Embryonic facial prominence (tissue), 1 donor: Measurements from ENCODE around the gene ALS2.

Source experiments
- DNase-seq: peaks from one replicate; pipeline ENCODE4 v3.0.0-alpha.2; 2016; ENCODE audit errors: extremely low spot score

The ALS2 gene

DNA sequence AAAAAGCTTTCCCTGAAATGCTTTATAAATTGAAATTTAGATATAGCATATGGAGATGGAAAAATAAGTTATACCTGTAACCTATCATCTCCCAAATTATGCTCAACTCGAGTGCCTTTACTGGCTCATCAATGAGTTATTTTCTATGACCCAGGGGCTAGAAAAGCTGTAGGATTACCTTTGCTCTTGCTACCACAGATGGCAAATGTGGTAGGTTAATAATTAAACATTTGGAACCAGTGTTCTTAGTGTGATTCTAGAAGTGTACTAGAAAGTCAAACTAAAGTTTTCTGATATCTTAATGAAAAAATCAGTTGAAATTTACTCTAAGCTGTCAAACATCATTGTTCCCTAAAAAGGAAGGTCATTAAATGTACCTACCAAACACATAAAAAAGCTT lies 22.5 kb downstream of the ALS2 start:
- DNase-seq: no peak

DNA sequence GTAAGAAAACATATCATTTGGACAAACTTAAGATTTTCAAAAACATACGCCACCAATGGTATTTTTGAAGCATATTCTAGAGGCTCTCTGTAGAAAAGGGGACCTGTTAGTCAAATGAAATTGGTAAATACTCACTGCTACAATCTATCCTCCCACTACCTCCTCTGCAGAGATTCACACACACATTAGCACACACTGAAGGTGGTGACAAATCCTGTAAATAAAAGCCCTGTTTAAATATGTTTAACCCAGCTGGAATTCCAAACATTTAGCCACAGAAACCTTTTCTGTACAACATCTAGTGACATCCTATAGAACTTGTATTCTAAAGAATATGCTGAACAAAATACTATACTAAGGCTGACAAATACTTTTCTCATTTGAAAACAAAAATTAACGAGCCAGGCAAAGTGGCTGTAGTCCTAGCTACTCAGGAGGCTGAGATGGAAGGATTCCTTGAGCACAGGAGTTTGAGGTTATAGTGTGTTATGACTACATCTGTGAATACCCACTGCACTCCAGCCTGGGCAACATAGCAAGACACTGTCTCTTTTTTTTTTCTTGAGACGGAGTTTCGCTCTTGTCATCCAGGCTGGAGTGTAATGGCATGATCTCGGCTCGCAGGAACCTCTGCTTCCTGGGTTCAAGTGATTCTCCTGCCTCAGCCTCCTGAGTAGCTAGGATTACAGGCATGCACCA lies 25.9 kb downstream of the ALS2 start:
- DNase-seq: no peak

DNA sequence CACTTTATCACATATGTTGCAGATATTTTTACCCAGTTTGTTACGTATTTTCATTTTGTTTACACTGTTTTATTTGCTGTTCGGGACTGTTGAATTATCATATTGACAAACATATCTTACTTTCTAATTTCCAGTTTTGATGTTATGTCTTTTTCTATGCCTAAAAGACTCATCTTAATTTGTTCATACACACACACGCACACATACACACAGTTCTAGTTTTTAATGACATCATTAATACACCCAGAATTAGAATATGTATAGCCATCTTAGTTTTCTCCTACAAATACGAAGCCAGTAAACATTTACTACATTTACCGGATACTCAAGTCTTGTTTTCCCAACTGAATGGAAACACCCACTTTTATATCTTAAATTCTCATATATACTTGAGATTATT lies 29.2 kb downstream of the ALS2 start:
- DNase-seq: no peak

DNA sequence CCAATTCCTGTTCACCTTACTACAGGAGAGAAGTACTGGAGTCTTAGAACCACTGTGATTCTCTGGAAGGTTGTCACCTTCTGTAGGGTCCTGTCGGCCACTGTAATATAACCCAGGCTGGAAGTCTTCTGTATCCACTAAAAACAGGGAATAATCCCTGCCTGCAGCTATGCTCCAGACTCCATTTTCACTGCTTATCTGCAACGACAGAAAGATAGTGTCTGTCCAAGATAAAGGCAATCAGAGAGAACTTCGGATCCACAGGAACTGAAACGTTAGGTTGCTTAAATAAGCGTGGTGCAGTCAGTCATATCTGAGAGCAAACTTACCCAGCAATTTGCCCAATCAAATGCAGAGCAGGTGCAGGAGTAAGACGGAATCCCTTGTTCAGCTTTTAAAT lies 34.2 kb downstream of the ALS2 start:
- DNase-seq: no peak

DNA sequence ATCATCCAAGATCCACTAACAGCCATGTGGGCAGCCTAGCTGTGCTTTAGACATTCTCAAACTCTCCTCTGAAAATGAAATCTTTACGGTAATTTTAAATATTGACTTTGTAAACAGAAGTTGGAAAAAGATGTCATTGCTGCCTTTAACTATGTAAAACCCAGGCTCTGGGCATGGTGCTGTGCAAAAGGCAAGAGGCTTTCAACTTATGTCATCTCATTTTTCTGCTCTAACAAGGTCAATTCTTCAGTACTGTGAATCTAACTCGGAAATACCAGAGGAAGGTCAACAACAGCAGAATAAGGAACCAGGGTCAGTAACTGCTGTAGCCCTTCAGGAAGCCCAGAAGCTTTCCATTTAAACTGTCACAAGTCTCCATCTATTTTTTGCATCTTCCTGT lies 45.2 kb downstream of the ALS2 start:
- no peak for DNase-seq

DNA sequence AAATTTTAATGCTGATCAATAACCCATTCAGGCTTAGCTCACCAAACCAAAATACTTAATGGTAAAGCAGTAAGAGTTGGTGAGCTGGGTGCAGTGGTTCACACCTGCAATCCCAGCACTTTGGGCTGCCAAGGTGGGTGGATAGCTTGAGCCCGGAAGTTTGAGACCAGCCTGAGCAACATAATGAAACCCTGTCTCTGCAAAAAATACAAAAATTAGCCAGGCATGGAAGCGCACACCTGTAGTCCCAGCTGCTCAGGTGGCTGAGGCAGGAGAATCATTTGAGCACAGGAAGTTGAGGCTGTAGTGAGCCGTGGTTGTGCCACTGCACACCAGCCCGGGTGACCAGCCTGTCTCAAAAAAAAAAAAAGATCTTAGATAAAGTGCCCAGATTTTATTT lies 46.6 kb downstream of the ALS2 start:
- DNase-seq: no peak

DNA sequence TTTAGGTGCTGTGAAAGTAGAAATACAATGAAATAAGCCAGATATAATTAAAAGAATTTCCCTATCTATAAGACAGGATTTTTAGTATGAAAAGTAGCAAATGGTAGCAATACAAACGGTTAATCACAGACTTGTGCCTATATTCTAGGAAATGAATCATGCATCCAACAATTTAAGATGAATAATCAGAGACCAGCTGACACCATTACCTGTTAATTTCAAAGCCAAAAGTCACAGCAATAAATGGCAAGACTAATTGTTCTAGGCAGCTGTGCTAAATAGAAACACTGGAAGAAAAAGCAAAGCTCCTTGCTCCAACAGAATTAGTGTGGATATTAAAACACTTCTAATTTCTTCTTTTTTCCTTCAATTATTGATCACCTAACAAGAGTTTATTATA lies 47.2 kb downstream of the ALS2 start:
- DNase-seq: no peak

DNA sequence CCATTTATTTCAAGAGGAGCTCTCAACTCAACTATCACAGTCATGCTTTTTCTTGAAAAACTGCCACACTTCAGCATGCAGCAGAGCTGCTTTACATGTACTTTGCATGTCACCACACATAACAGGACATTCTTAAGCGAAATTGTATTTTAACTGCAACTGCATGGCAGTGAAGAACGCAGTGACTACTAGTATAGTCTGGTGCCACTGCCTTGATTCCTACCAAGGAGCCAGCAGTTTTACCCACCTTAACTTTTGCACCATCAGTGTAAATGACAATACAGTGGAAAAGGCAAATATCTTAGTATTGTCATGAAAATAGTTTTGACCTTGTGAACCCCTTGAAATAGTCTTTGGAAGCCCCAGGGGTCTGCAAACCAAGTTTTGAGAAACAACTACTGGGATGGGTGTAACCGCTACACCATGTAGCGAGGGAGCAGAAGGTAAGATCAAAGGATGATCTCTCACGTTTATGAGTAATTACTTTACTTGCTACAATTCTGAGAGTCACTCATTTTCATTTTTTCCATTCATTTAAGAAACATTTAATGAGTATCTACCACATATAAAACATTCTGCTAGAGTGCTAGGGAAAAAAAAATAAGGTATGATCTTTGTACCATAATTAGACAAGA lies 50.0 kb downstream of the ALS2 start:
- DNase-seq: no peak

DNA sequence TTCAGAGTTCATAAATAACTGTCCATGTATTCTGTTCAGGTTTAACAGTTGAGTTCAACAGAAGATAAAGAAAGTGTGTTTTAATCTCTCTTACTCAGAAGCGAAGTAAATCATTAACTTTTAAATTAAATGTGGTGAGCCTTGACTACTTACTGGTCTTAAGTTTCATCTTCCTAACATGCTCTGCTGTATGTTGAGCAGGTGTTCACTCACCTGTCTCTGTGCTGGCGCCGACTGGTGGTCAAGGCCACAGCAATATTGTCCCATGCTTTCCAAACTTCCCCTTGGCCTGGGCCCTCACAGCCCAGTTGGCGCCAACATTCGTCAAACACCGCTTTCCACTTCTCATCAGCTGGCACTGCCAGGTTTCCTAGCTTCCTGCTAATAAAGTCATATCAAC lies 65.3 kb downstream of the ALS2 start:
- DNase-seq: no peak

DNA sequence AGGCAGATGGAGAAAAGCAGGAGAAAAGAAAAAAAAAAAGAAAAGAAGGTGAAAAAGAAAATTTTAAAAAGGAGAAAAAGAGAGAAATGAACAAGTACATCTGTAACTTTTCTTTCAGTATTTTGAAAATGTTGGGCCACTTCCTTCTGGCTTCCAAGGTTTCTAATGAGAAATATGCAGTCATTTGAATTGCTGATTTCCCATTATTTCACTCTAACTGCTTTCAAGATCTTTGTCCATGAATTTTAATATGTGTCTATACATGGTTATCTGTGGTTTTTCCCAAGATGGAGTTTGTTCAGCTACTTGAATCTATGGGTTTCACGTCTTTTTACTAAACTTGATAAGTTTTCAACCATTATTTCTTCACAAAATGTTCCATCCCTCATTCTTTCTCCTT lies 68.0 kb downstream of the ALS2 start:
- no peak for DNase-seq

DNA sequence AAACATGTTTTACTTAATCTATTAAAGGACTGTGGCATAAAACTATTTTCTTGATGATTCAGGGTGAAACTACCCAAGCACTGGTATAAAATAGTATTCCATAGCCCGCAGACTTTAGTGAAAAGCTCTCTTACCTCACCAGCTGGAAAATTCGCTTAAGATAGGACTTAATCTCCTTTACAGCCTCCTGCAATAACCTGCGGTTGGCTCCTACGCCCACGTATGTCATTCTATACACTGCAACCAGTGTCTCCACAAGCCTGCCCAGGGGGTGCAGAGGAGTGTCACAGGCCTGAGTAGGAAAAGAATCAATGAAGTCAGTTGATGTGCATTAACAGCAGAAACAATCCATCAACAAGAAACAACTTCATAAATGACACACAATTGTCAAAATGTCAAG lies 71.0 kb downstream of the ALS2 start:
- DNase-seq: no peak

DNA sequence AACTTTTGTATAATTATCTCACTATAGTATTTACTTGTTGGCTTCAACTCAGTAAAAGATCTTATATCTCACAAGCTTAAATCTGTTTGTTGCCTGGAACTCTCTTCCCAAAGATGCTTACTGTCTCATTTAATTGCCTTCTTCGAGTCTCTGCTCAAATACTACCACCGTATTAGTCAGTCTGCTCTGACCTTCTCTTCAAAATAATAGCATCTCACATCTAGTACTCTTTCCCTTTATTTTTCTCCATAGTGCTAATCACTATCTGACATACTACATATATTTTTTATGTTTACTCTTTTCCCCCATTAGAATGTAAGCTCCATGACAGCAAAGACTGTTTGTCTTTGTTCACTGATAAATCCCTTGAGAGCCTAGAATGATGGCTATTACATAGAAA lies 71.7 kb downstream of the ALS2 start:
- no peak for DNase-seq

DNA sequence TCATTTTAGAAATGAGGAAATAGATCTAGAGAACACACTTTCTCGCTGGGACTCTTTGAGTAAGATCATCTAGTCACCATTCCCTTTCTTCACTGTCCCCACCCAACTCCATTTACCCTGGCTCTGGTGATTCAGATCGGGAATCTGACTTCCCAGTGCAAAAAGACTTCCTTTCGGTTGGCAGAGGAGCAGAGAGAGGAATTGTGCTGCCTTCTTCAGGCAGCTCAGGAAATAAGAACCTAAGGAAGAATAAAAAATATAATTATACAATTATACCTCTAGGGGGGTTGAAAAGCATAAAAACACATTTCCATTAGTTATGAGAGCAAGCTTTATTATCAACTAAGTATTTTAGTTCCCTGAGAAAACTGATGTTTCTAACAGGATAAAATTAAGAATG lies 73.0 kb downstream of the ALS2 start:
- no peak for DNase-seq

DNA sequence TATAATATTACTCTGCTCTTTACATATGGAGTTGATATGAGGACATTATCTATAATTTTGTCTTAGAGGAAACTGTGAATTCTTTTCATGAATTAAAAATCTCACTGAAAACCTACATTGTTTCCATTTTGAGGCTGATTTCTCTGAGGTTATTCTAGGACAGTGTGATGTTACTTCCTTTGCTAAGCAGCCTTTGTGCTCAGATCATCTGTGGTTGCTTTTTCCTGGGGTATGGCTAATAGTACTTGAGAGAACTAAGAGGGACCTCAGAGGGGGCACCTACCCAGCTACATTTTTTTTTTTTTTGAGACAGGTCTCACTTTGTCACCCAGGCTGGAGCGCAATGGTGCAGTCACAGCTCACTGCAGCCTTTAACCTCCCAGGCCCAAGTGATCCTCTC lies 73.6 kb downstream of the ALS2 start:
- no peak for DNase-seq

DNA sequence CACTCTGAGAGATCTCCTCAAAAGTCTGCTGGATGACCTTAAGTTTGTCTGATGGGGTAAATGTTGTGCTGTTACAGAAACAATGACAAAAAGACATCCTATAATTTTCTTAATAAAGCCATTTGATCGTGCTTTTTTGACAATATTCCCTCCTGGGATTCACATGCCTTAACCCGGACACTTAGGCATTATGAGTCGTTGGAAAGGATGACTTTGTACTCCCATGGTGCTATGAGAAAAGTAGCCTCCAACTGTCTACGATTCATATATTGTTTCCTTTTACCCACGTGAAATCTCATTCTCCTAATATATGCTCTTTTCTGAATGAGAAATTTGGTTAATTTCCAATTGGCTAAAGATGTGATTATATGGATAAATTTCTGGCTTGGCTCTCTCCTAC lies 76.2 kb downstream of the ALS2 start:
- DNase-seq: no peak

DNA sequence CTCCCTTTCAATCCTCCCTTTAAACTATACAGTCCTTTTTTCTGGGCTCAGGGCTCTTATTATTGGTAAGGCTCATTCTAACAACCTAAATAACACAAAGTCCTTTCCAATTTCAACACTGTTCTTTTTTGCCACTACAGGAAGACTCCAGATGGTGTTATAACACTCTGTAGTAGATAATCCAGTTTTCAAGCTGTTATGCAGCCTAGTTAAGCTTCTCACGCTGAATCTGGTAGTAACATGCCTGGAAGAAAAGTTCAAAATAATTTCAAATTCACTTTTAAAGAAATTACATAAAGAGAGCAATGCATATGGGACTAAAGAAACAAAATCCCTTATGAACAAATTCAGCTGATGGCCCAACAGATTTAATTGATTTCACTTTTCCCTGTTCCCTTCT lies 79.1 kb downstream of the ALS2 start:
- DNase-seq: no peak

DNA sequence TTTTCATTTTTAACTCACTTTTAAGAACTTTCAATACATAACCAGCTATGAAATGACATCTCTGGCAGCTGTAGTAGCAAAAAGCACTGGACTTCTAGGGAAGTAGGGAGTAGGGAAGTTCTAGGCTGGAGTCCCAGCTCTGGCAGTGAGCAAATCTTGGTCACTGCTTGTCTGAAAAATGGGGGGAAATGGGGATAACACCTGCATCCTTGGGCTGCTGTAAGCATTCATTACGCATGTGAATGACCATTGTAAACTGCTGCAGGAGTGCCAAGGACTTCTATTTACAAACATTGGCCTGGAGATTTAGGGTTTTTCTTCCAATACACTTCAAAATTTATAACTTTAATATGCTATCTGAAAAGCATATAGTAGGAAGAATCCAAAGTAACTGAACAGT lies 81.3 kb downstream of the ALS2 start:
- no peak for DNase-seq

DNA sequence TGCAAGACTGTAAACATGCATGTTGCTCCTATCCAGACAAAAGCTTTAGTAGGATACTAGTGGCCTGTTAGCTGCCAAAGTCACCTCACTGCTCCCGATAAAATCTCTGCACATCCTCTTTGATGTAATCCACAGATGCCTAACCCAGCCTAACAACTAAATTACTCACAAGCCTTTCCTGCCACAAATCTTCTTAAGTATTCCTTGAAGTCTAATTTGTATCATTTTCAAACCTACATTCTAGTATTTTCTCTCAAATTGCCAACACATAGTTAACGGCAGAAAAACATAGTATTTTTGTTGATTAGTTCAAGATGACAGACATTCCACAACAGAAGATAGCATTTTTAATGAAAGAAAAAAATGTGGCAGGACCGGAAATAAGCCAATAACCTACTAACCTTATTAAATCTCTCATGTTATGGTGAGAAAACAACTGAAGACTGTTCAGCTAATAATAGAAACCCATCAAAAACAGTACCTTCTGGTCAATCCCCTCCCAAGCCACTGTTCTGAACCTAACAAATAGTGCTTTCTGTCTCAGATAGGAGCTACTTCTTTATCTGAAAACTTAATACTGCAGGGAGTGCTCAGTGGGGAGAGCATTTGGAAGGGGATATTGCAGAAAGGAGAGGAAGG lies 82.0 kb downstream of the ALS2 start, which contains the start of gene MPP4:
Gene MPP4, minus strand, starts transcription at position 57 of the 639 bp plus-strand sequence. CDS start 4,690 bp downstream, outside the sequence.
- no peak for DNase-seq

DNA sequence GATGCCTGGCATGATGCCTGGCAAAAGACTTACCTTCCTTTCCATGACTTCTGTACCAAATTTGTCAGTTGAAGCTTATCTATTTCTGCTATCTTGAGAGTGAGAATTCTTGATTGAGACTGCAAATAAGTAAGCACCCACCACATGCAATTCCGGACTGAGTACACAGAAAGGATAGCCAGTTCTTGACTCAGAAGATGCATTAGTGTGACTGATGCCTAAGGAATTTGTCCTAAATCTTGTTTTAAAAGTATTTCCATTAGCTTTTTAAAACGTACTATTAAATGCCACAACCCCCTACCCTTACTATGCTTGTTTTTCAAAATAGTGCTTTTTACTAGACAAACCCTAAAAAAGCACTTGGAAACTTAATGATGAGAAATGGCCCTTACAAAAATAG lies 82.8 kb downstream of the ALS2 start:
- DNase-seq: no peak

DNA sequence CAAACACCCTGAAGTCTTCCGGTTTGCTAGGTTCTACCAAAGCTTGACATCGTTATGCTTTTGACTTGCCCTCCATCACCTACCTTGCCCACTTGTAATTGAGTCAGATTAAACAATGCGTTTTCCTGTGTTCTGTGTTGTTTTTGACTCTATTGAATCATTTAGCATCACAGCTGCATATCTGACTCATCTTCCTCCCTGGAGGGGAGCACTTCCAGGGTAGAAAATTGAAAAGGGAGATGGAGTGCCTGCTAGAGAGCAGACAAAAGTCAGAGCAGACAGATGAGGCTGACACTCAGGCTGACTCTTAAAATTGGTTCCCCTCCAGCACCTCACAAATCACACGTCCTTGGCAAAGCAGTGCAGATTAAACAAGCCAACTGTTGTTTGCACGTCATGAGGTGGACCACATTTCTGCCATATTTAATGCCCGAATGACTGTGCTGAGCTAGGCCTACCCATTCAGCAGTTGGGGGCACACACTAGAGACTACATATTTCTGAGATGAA lies 84.5 kb downstream of the ALS2 start:
- DNase-seq: no peak

DNA sequence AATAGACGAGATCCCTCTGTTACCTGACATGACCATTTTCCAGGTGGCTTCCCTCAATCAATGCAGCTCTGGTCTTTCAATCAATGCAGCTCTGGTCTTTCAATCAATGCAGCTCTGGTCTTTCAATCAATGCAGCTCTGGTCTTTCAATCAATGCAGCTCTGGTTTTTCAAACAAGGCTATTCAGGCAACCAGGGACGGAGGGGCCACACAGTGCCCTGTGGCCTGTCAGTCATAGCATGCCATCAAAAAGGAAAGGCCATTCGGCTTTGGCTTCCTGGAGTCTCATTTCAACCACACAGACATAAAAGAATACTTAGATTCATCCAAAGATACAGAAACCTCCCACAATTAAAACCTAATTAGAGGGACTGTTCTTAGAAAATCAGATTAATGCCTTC lies 95.6 kb downstream of the ALS2 start:
- DNase-seq: no peak

DNA sequence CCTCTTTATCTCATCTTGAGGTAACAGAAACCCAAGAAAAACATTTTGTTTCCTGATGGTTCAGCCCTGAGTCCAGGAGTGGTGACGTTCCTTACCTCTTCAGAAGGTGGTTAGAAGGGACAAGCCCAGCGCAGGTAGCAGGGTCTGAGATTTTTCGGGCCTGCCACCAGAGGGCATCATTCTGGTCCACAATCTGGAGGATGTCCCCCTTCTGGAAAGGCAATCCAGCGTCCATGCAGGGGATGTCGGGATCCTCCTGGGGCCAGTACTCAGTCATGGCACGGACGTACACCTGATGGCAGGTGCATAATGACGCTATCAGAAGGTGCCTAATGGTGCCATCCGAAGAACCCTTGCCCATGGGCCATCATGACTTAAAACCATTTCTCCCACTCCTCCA lies 100.0 kb downstream of the ALS2 start:
- no peak for DNase-seq

DNA sequence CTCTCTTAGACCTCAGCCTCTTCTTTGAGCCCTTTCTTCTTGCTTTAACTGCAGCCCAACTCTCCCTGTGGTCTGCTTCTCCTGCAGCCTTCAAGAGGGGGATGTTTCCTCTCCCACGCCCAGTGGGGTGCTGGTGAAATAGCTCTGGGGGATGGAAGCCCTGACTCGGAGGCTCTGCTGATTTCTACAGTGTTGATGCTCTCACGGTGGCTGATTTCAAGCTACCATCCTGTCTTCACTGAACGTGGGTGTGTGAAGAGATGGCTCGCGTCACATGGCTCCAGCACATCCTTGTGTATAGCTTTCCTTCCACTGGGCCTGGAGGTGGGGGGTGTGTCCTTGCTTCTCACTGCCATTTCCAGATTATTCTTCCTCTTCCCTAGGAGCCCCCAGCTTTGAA lies 102.3 kb downstream of the ALS2 start:
- no peak for DNase-seq
